ENCODE data around the gene TRIM6. TPM values are rescaled to one million over a fixed set of nuclear protein-coding genes. Genes with fewer than 3 reads are reported as not detected.

TRIM6 gene
- total RNA-seq, 1 experiment from 2014 or later = 53.8 TPM

- no TSS peak for BruUV-seq (replicated peaks)
- ATAC-seq = no peak
- Histone ChIP-seq H3K4me1 (ENCODE audit: control insufficient read depth, insufficient read depth, low read length) (no peaks in the 10 kb centered on the region), H3K9me3 (ENCODE audit: control insufficient read depth, insufficient read depth, low read depth, low read length) (no peaks in the 10 kb centered on the region), H3K36me3 (ENCODE audit: control insufficient read depth, insufficient read depth, low read length) (peaks cover 25% of the 10 kb centered on the region), H3K4me3 (ENCODE audit: low read depth in 2 of 2, low read length in 2 of 2) (no peak overlapping the region), H3K27me3 (ENCODE audit: control insufficient read depth, insufficient read depth, low read length) (no peaks in the 10 kb centered on the region), H3K27ac (ENCODE audit: low read length) (no peak overlapping the region)
- in situ Hi-C loops (cut with HindIII; ENCODE audit: low pct_unique_long_range_greater_than_20kb, low sequenced_read_pairs) = no loop called here
- POLR2A ChIA-PET = no interaction called here
- CTCF ChIA-PET = no interaction called here
- intact Hi-C loops (cut with micrococcal nuclease; ENCODE audit: unreplicated experiment) = no loop called here
- no peak for DNase-seq (ENCODE audit: low read depth, low spot score)
- TF ChIP-seq REST (IDR thresholded peaks at IDR 0.05; ENCODE audit: insufficient read depth in 1 of 2, low read depth in 2 of 2, low read length in 1 of 2) (no peak), CTCF (IDR thresholded peaks at IDR 0.05) (no peak), SIN3A (IDR thresholded peaks at IDR 0.05; ENCODE audit: borderline replicate concordance, insufficient read depth, low read depth, low read length) (no peak), TCF7L2 (IDR thresholded peaks at IDR 0.05; ENCODE audit: low read depth, low read length) (no peak), POLR2AphosphoS5 (IDR thresholded peaks at IDR 0.05; ENCODE audit: low read depth, low read length) (no peak)
Measured at GRCh38 chr11:5608808-5609207, 12.4 kb downstream of the TRIM6 start.

GRCh38 chr11:5610446-5610845 is 14.0 kb downstream of the TRIM6 start:
- intact Hi-C loops (cut with micrococcal nuclease; ENCODE audit: unreplicated experiment) (no loop called here), in situ Hi-C loops (cut with HindIII; ENCODE audit: low pct_unique_long_range_greater_than_20kb, low sequenced_read_pairs) (no loop called here)
- CTCF ChIA-PET = no interaction called here
- Histone ChIP-seq H3K27me3 (ENCODE audit: control insufficient read depth, insufficient read depth, low read length) (no peaks in the 10 kb centered on the region), H3K36me3 (ENCODE audit: control insufficient read depth, insufficient read depth, low read length) (peaks cover 21% of the 10 kb centered on the region), H3K4me1 (ENCODE audit: control insufficient read depth, insufficient read depth, low read length) (no peaks in the 10 kb centered on the region), H3K27ac (ENCODE audit: low read length) (no peak overlapping the region), H3K9me3 (ENCODE audit: control insufficient read depth, insufficient read depth, low read depth, low read length) (no peaks in the 10 kb centered on the region), H3K4me3 (ENCODE audit: low read depth in 2 of 2, low read length in 2 of 2) (no peak overlapping the region)
- POLR2A ChIA-PET = no interaction called here
- no TSS peak for BruUV-seq (replicated peaks)
- TF ChIP-seq SIN3A (IDR thresholded peaks at IDR 0.05; ENCODE audit: borderline replicate concordance, insufficient read depth, low read depth, low read length) (no peak), TCF7L2 (IDR thresholded peaks at IDR 0.05; ENCODE audit: low read depth, low read length) (no peak), CTCF (IDR thresholded peaks at IDR 0.05) (no peak), POLR2AphosphoS5 (IDR thresholded peaks at IDR 0.05; ENCODE audit: low read depth, low read length) (no peak), REST (IDR thresholded peaks at IDR 0.05; ENCODE audit: insufficient read depth in 1 of 2, low read depth in 2 of 2, low read length in 1 of 2) (no peak)
- no peak for ATAC-seq
- DNase-seq (ENCODE audit: low read depth, low spot score) = no peak
